Ecto neural progenitor cell (in vitro differentiated cells): ENCODE results near the gene SMIM28.
"Not testable (repeated sequence)": the region's sequence is repeated elsewhere in the genome, so short reads cannot be mapped to it uniquely, and the experiment has no call there.

Source experiments
- DNase-seq: peaks from one replicate; pipeline ENCODE4 v3.0.0-alpha.2; 2018; ENCODE audit warnings: low spot score

SMIM28 gene

DNA sequence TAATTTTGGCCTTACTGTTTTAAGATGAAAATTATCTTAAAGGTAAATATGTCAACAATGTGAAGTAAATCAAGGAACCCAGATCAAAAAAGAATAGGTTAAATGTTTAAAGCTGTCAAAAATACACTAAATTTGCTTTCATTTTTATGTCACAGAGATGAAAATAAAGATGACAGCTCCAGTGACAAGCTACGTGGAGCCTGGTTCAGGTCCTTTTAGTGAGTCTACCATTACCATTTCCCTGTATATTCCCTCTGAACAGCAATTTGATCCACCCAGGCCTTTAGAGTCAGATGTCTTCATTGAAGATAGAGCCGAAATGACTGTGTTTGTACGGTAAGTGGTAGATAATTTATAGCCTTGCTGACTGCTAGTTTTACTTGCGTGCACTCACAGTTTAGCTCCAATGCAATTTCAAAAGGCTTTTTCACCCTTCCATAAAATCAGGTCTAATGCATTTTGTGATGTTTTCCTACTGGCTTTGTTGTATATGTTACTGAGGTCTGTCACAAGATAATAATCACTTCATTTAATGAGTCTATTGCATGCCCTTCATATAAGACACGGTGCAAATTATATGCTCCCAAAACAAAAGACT lies 28.2 kb downstream of the SMIM28 start:
- no peak for DNase-seq

DNA sequence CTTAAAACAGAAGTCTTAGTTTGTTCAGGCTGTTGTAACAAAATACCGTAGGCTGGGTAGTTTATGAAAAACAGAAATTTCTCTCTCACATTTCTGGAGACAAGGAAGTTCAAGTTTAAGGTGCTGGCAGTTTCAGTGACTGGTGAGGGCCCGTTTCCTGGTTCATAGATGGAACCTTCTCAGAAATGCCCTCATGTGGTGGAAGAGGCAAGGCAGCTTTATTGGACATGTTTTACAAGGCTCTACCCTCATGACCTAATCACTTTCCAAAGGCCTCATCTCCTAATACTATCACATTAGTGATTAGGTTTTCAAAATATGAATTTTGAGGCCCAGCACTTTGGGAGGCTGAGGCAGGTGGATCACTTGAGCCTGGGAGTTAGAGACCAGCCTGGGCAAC lies 28.7 kb downstream of the SMIM28 start:
- DNase-seq, result no peak

DNA sequence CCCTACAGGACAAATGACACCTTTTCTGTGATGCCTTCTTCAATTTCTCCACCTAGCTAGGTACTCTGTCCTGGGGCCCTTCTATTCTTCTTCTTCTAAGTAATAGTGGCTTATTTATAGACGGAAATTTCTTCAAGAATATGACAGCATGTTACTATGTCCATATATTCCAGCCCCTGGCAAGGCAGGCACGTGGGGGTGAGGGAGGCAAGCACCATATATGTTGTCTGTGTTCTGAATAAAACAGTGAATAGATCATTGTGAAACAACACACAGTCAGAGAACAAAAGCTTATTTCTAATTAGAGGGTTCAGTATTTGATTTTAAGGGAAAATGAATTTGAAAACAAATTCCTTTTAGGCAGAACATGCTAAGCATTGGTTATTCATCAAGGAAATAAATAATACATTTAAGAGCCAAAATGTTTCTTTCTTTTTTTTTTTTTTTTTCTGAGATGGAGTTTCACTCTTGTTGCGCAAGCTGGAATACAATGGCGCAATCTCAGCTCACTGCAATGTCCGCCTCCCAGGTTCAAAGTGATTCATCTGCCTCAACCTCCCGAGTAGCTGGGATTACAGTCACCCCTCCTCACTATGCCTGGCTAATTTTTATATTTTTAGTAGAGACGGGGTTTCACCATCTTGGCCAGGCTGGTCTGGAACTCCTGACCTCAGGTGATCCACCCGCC lies 32.5 kb downstream of the SMIM28 start:
- DNase-seq, result no peak

DNA sequence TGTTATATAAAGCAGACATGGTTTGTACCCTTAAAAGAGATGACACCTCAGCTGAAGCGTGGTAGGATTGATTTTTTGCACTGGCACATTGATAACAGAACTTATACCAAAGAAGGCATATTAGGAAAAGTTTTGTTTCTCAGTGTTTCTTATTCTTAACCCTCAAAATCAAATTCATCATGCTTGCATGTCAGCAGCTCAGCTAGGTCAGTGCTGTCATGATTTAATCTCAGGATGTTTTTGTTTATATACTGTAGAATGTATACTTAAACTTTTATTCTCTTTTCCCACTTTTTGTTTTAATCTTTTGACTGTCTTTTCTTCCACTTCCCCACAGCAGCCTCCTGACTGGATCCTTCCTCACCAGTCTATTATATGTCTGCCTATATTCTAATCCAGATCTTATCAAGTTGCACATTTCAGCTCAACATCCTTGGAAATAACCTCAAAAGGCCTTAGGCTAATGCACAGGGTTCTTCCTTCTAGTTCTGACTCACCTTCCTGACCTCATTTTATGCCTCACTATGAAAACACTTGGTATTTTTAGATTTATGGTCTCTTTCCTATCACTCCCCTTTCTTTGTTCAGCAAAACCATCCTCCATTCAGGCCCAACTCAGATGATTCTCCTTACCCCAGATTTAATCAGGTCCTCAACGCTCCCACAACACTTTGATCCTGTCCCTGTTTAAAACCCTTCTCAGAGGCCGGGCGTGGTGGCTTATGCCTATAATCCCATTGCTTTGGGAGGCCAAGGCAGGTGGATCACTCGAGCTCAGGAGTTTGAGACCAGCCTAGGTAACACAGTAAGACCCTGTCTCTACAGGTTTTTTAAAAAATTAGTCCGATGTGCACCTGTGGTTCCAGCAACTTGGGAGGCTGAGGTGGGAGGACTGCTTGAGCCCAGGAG lies 33.5 kb downstream of the SMIM28 start:
- no peak for DNase-seq

DNA sequence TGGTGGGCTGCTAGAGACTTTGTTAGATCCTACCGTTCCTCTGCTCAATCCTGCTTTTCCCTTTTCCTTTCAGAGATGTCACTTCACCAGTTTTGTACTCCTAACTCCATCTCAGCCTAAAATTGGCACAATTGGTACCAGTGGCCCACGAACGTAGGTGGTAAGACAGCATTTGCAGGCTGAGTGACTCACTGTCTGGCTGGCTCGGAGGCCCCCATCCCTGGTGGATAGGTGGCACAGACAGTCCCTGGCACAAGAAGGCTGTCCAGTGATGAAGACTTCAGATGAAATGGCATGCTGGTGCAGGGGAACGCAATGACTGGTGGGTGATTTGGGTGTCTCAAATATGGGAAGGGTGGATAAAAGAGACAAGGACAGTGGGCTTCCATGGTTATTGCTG lies 37.4 kb downstream of the SMIM28 start:
- no peak for DNase-seq

DNA sequence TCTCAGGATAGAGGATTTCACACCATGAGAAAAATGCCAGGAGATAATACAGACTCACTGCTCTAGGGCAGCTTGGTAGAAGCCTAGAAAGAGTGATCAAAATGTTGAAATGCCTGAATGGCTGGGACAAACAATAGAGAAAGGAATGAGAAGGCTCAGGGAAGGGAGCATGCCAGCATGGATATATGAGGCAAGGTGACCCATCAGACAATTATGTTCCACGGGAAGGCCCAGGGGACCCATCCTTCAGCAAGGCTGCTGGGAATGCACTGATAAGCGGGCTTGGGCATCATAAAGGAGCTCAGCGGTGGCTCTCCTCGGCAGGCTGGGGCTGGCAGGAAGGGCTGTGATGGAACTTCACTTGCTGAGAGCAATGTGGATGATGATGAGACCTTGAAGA lies 38.5 kb downstream of the SMIM28 start:
- no peak for DNase-seq

DNA sequence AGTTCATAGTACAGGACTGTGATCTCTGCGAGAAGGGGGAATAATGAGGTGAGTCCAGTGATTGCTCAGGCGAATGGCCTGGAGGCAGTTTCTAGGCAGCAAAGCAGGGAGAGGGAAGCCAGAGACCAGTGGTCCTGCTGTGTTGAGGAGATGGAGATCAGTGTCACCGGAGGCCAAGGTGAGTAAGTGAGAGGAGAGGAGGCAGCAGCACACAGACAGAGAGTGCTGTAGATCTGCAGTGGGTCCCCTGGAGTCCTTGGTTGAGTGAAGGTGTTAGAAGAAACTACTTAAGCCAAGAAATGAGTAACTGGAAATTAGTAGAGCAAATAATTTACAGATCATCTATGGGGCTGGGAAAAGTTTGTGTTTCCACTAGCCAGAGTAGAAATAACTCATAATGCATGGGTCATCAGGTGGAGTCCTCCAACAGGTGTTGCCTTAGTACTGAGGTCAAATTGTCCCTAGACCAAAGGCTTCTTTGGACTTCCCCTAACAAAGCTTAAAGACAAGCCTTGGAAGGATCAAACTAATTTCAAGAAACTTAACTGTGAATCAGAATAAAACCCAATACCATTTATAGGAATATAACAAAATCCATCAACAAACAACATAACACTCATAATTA lies 39.9 kb downstream of the SMIM28 start:
- peak; percentile 27 for DNase-seq

DNA sequence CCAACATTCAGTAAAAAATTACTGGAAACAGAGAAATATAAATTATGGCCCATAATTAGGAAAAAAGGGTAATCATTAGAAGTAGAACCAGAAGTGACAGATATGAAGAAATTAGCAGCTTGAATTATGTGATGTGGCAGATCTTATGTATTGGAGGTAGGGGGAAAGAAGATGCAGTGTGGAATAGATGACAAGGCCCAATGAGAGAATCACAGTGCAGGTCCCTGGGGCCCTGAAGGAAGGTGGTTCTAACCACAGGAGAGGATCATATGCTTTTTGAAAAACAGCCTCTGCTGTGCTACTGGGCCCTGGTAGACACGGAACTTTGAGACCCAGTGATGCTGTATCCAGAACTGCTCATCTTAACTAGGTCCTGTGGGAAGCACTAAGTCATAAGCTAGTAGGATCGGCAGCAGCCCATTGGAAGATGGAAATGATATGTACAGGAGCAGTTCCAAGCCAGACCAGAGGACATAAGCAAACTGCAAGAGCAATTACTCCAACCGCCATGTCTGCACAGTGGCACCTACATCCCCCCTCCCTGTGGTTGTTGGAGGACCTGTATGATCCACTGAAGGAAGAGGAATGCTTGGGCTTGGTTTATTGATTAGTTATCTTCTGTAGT lies 40.5 kb downstream of the SMIM28 start:
- peak; percentile 7 for DNase-seq

DNA sequence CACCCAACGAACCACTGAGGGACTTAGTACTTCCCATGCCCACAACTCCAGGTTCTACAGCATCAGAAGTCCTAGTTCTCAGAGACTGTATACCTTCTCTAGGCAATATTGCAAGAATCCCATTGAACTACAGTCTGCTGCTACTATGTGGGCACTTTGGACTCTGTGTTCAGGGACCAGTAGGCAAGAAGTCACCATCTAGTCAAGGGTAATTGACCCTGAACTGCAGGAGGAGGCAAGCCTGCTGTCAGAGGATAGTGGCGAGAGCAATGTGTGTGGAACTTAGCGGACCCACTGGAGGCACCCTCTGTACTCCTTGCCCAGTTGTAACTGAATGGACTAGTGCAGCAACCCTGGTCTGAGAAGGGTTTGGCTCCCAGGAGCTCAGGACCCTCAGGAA lies 42.1 kb downstream of the SMIM28 start:
- peak; percentile 10 for DNase-seq

DNA sequence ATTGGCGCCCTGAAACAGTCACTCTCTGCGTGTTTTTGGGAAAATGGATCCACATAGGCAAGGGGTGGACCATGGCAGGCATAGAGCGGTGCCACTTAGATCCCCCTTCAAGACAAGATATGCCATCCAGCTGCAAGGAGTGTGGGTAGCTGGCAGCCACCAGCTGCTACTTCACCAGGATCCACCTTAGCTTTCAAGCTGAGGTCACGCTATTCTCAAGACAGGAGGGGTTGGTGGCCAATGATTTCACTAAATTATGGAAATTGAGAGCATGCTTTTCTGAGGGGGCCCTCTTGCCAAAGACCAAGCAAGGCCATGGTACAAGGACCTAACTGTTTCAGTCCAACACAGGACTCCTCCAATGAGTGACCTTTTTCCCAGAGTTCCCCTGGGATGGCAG lies 42.7 kb downstream of the SMIM28 start:
- DNase-seq, result peak; percentile 16

DNA sequence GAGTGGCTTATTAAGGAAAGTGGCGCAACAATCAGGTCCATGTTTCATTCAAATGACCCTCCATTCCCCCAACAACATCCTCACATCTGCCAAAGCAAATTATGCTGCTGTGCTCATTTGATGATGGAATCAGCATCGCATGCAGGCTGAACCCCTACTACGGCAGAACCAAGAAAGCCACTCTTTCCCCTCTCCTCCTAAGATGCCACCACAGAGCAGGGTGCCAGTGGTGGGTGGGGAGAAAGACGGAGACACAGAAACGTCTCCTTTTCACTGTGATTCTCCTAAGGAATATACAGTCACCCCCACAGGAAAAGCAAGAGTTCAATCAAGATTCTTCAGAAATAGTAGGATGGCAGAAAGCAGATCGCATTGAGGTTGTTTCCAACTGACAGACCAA lies 43.4 kb downstream of the SMIM28 start:
- peak; percentile 8 for DNase-seq

DNA sequence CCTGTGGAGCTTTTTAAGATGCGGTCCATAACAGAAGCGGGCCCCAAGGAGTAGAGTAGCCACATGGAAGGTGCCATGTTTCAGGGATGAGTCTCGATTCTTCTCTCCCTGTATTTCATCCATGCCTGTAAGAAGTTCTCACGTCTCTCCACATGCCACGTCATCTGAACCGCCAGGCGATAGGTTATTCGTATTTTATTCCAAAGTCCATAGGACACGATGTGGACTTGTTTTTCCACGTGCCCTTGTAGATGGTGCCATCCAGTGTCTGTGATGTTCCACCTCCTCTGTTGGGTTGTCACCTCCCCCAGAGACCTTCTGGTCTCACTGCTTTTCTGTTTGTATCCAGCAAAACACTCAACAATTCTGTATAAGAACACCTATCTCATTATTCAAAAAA lies 43.9 kb downstream of the SMIM28 start:
- DNase-seq, result peak; percentile 12

DNA sequence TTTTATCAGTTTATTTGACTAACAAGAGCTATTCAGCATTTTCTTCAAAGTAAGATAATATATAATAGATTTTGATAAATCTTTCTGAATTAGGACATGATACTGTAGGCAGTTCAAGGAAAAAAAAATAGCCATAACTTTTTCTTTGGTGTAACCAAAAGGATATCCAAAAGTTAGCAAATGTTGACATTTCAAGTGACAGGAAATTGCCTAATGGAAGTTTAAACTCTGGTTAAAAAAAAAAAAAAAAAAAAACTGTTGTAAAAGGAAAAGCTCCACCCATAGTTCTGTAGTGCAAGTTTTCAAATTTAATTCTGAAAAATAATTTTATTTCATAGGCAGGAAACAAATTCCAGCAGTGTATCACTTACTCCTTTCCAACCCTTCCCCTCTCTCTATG lies 45.2 kb downstream of the SMIM28 start:
- no peak for DNase-seq

DNA sequence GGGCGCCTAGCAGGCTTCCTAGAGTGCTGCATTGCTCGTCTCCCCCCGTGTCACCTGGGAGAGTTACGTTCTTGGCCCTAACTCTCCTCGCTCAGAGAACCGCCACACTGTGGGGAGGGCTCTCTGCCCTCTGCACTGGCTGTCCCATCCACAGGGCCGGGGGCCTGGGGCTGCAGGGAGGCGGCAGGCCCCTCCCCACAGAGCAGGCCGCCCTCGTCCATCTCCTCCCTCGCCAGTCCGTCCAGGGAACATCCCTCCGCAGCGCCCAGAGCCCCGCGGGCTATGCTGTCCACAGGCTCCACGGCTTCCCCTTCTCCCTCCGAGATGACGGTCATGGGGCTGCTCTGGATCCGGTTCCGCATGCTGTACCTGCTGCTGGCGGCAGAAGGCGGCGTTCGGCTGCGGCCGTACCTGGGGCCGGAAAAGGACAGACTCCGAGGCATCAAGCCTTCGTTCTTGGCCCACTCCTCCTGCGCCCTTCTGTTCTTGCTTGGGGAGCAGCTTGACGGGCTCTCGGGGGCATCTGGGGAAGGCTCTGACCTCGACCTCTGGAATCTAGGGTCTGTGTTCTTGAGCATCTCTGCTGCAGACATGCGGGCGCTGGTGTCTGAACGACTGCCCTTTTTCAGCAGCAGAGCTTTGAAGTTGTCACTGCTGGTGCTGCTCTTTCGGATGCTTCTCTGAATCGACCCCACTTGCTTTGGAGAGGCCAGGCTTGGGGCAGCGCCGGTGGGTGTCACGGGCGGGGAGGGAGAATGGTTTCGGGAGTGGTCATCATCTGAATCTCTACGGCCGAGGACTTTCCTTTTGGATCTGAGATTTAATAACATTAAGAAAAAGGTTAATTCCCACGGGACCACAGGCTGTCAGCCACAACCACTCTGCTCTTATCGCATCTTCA lies 46.5 kb downstream of the SMIM28 start:
- no peak for DNase-seq

DNA sequence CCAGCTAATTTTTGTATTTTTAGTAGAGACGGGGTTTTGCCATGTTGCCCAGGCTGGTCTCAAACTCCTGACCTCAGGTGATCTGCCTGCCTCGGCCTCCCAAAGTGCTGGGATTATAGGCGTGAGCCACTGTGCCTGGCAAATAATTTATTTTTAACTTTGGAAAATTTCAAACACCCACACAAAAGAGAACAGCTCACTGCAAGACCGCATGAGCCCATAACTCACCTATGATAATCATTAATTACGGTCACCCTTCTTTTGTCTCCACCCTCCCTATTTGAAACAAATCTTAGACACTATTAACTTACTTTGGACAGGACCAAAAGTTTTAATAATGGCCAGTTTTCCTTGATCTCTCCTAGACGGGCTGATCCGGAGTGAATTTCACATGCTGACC lies 47.6 kb downstream of the SMIM28 start:
- not testable (repeated sequence) for DNase-seq

DNA sequence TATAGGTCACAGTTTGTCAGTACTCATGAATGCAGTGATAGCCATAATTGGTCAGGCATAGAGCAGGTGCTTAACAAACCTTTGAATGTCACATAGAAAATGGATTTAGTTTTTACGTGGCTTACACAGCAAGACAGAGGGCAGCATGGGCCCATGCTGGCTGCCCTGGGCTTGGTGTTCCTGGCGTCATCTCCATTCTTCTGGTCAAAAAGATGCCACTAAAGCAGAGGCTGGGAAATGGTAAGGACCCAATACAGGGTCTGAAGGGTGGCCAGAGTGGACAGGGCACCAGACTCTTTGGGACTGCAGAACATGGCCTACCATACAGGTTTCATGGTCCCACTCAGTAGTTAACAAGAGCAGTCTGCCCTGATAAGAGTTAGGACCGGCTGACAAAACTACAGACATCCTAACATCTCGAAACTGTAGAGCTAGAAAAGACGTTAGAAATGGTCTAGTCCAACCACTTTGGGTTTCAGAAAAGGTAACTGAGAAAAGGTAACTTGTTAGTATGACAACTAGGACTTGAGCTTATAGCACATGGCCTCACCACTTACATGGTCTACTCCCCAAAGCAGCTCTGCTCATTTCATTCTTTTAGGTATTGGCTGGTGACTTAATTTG lies 48.9 kb downstream of the SMIM28 start:
- no peak for DNase-seq

DNA sequence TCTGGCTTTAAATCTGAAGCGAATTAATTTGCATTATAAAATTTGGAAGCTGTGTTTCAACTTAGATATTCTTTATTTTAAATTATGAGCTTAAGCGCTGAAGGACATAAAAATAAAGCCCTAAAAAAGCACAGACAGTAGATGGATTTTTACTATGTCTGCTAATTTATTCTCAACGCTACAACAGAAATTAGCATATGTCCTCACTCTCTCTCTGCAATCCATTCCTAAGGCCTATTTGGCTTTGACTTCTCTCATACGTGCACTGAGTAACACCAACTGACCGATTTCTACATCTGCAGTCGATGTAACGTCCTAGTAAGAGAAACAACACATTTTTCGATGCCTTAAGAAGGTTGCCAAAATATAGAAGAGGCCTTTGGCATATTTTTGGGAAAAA lies 50.0 kb downstream of the SMIM28 start:
- no peak for DNase-seq

DNA sequence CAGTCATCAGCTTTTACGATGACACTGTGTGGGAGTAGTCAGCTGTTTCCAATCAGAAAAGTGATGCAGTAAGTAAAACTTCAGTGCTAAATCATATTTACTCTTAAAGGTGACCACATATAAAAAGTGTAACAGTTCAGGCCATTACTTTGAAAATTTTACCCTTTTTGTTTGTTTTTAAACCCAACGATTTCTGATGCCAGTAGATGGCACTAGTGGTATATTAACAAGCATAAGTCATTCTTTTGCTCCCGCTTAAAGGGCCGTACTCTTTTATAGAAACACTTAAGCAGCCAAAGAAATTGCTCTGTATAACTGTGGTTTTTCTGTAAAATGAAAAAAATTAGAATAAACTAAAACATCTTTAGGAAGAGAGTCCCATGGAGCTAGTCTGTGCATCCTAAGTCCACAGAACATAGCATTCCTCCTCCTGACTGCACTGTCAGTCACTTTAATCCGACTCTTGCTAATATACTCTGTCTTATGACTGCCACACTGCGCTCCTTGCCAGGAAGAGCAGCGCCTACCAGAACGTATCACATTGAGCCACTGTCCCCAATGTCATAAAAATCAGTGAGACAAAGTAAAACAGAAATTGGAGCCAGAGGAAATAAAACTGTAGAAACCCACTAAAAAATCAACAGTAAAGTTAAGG lies 51.4 kb downstream of the SMIM28 start:
- no peak for DNase-seq

DNA sequence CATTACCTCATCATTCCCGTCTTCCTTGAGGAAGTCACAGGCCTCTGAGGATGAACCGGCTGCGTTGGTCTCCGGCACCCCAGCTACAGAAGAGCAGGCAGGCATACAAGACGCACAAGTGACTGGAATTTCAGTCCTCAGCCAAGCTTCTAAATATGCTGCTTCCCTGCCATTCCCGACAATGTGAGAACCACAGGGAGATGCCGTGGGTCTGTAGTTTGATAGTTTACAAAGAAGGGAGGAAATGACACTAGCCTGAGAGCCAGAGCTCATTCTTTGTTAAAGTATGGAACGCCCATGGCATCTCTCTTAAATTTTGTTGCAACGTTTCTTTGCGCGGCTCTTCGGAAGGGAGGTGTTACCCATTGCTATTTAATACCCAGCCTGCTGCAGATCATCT lies 52.1 kb downstream of the SMIM28 start:
- no peak for DNase-seq
